HG03175 (cell line): ENCODE results near the gene PODN.

ENCODE experiments used
- ATAC-seq: cut with Tn5 transposase; IDR thresholded peaks from one replicate; pipeline ENCODE4 v1.9.1; 2021; ENCODE audit warnings: mild to moderate bottlenecking, moderate library complexity; ENCODE audit not compliant: unreplicated experiment

PODN gene

GRCh38 chr1:53050310-53050709, 11.7 kb upstream of the PODN start:
- ATAC-seq: no peak

GRCh38 chr1:53051676-53052075, 10.3 kb upstream of the PODN start:
- no peak for ATAC-seq

GRCh38 chr1:53057127-53057526, 4.9 kb upstream of the PODN start:
- no peak for ATAC-seq

- ATAC-seq: no peak
These were observed 1.4 kb upstream of the PODN start for GRCh38 chr1:53060579-53060978.

GRCh38 chr1:53061123-53061858, 722 bp upstream of the PODN start:
- no peak for ATAC-seq

- no peak for ATAC-seq
These were observed 937 bp downstream of the PODN start for GRCh38 chr1:53062708-53063591.

GRCh38 chr1:53063744-53064515, 1.9 kb downstream of the PODN start:
- ATAC-seq: no peak

GRCh38 chr1:53065391-53065790, 3.4 kb downstream of the PODN start:
- no peak for ATAC-seq

GRCh38 chr1:53066488-53066887, 4.5 kb downstream of the PODN start:
- no peak for ATAC-seq

- ATAC-seq: no peak
These were observed 5.1 kb downstream of the PODN start for GRCh38 chr1:53066891-53067738.

GRCh38 chr1:53067886-53068285, 5.9 kb downstream of the PODN start:
- no peak for ATAC-seq

- ATAC-seq: no peak
These were observed 6.5 kb downstream of the PODN start for GRCh38 chr1:53068314-53069099.

GRCh38 chr1:53069265-53069662, 7.3 kb downstream of the PODN start:
- ATAC-seq: no peak

GRCh38 chr1:53069663-53070327, 7.8 kb downstream of the PODN start:
- ATAC-seq: no peak

- no peak for ATAC-seq
These were observed 8.6 kb downstream of the PODN start for GRCh38 chr1:53070621-53071020.

- ATAC-seq: no peak
These were observed 9.3 kb downstream of the PODN start for GRCh38 chr1:53071167-53071865.

- no peak for ATAC-seq
These were observed 9.9 kb downstream of the PODN start for GRCh38 chr1:53071915-53072314.

- no peak for ATAC-seq
These were observed 11.3 kb downstream of the PODN start for GRCh38 chr1:53073287-53073686.
